ENCODE results near the gene KIF27.
A peak's percentile ranks its signal among the peaks of the same experiment; 100 is the strongest.
"Not testable (repeated sequence)": the region's sequence is repeated elsewhere in the genome, so short reads cannot be mapped to it uniquely, and the experiment has no call there.

KIF27 gene

DNA sequence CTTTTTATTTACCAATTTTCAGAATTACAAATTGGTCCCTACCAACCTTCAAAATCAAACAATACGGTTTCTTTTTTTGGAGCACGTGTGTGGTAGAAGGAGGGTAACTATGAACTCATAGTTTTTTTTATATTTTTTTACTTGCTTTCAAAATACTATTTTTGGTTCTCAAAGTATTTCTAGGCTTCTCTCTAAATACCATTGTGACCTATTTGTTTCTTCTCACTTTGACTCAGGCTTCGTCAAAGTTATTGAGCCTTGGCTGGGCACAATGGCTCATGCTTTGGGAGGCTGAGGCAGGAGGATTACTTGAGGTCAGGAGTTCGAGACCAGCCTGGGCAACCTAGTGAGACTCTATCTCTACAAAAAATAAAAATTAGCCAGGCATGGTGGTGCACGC, 11.6 kb upstream of the KIF27 start:
- no peak for DNase-seq

DNA sequence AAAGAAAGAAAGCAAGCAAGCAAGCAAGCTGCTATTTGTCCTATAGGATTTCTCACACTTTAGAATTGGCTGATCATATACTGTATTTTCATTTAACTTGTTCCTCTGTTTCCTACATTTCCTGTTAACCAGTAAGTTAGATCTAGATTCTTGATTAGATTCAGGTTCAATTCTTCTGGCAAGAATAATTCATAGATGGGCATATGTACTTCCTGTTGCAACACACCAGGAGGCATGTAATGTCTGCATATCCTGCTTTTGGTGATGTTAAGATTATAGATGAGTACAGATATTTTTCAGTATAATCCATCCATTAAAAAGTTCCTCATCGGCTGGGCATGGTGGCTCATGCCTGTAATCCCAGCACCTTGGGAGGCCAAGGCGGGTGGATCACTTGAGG, 10.8 kb upstream of the KIF27 start:
- DNase-seq, result no peak

DNA sequence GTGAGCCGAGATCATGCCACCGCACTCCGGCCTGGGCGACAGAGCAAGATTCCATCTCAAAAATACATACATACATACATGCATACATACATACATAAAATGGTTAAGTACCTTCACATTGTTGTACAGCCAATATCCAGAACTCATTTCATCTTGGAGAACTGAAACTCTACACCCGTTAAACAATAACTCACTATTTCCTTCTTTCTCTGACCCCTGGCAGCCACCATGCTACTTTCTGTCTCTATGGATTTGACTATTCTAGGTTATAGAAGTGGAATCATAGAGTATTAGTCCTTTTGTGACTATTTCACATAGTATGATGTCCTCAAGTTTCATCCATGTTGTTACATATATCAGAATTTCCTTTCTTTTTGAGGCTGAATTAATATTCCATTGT, 9.6 kb upstream of the KIF27 start:
- no peak for DNase-seq

DNA sequence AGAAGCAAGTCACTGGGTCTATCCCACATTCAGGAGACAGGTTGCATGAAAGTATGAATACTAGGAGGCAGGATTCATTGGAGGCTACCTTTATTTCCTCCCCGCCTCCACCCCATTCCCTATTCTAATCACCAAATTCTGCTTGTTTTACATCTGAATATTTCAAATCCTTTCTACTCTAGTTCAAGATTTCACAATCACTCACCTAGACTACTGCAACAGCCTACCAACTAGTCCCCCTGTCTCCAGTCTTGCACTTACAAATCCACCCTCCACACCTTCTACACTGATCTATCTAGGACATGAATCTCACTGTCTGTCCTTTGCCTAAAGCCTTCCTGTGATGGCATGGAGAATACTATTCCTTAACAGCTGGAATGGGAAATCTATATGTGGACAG, 6.4 kb upstream of the KIF27 start:
- no peak for DNase-seq

DNA sequence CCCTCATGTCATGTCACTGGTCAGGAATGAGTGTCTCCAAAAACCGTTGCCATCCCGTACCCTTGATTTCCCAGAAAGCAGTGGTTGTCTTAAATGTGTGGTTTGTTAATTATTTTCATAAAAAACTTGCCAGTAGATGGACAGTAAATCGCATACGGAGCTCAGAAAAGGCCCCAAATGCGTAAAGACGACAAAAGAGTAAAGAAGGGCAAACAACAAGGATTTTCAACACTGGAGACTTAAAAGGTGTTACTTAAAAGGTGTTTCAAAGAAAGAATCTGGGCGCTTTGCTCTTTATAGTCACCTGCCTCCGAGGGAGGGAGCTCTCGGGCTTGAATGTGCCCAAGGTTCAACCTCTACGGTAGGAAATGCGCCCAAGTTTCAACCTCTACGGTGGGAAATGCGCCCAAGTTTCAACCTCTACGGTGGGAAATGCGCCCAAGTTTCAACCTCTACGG, 734 bp downstream of the KIF27 start:
- DNase-seq, result peak; percentile 51

DNA sequence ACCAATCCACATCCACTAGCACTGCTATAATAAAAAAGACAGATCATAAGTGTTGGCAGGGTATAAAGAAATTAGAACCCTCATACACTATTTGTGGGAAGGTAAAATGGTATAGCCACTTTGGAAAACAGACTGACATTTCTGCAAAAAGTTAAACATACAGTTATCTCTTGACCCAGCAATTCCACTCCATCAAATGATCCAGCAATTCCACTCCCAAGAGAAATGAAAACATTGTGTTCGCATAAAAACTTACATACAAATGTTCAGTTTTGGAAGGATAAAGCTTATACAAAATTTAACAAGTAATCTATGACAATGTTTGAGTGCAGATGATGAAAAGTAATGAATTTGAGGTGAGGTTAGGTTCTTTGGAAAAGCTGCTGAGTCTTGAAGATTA, 2.1 kb downstream of the KIF27 start:
- DNase-seq, result no peak

DNA sequence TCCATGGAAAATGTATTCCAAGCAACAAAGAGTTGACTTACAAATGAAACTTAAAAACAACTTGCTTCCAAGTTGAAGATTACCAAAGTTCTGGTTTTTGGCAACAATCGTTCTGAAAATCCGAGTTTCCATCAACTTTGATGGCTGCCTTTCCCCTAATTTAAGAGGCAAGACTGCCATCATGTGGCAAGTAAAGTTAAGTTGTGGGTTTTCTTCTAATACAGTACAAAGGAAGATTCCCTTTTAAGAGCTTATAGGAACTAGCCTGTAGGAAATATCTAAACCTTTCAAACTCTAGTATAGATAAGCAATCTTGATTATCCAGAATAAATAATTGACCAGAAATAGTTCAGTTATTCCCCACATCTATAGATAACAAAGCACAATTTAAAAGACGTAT, 9.0 kb downstream of the KIF27 start:
- peak; percentile 30 for DNase-seq

DNA sequence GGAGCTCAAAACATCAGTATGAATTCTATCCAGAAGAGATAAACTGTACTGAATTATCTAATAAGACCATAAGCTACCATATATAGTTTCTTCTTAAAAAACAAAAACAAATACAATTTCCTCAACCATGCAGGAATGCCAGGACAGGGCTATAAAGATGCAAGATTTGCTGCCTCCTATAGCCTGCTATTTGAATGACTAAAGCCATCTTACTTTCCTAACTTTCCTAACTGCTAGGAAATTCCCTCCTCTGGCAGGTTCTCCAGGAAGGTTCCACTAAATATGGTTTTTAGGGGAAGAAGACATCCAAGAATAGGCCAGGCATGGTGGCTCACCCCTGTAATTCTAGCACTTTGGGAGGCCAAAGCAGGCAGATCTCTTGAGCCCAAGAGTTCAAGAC, 15.1 kb downstream of the KIF27 start:
- no peak for DNase-seq

DNA sequence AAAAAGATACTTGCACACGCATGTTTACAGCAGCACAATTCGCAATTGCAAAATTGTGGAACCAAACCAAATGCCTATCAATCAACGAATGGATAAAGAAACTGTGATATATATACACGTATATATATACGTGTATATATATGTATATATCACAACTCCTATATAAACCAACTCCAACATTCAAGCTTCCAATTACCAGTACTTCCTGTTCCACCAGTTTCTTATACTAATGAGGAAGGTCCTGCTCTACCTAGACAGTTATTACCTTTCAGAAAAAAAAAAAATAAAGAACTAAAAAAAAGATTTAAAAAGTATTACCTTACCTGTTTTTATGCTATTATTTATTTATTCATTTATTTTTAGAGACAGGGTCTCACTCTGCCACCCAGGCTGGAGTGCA, 20.6 kb downstream of the KIF27 start:
- DNase-seq, result not testable (repeated sequence)

DNA sequence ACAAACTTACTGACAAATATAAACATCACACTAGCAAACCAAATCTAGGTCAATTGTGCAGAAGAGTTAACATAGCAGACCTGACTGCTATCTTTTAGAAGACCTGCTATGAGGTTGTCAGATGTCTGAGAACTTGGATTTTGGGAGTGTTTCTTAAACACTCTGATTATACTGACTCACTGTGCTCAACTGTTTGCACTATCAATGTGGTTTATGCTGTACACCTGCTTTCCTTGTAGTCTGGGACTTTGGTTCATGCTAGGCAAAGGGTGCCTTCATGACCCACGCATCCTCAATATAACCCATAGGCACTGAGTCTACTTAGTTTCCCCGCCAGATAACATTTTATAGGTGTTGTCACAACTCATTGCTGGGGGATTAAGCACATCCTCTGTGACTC, 26.9 kb downstream of the KIF27 start:
- DNase-seq, result not testable (repeated sequence)

DNA sequence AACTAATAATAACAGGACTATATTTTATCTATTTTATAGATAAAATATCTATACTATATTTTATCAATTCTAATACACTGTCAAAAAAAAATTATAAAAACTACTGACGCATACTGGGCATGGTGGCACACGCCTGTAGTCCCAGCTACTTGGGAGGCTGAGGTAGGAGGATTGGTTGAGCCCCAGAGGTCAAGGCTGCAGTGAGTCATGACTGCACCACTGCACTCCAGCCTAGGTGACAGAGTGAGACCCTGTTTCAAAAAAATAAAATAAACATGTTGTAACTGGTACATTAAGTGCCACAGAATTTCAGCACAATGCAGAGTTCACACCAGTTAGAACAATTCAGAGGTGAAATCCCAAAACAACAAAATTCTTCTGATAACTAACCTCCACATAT, 34.7 kb downstream of the KIF27 start:
- not testable (repeated sequence) for DNase-seq

DNA sequence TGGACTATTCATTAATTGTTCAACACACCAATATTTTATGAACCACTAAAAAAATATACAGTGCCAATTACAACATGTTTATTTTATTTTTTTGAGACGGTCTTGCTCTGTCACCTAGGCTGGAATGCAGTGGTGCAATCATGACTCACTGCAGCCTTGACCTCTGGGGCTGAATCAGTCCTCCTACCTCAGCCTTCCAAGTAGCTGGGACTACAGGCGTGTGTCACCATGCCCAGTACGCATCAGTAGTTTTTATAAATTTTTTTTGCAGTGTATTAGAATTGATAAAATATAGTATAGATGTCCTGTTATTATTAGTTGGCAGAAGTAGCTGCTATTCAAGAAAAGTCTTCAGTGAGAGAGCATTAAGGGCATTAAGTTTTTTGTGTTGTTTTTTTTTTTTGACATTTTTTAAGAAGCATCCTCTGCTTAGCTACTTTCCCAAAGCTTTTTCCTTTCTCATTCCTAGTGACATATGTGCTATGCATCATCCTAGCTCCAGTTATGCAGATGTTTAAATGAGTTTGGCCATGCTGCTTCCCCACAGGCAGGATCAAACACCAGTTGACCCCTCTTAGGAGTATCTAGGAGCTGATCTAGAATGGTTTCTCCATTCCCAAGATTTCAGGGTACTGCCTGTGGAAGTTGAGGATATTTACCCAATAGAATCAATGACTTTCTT, 35.5 kb downstream of the KIF27 start:
- DNase-seq, result not testable (repeated sequence)

DNA sequence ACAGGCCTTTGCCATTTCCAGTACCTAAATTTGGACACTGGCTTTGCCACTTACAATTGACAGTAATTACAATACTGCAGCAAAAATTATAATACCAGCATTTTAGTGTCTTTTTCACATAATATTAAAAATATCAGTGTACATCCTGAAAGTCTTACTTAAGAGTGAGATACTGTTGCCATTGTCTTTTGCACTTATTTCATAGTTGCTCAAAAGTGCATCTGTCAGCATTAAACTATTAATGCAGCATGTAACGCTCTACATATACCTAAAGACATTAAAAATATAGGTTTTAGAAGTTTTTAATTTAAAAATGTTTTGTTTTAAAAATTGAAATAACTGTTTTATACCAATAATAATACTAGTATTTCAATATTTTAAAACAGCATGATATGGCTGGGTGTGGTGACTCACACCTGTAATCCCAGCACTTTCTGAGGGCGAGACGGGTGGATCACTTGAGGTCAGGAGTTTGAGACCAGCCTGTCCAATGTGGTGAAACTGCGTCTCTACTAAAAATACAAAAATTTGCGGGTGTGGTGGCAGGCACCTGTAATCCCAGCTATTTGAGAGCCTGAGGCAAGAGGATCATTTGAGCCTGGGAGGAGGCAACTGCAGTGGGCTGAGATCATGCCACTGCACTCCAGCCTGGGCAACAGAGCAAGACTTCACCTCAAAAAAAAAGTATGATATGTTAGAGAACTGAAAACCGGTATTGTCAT, 39.4 kb downstream of the KIF27 start:
- DNase-seq, result not testable (repeated sequence)

DNA sequence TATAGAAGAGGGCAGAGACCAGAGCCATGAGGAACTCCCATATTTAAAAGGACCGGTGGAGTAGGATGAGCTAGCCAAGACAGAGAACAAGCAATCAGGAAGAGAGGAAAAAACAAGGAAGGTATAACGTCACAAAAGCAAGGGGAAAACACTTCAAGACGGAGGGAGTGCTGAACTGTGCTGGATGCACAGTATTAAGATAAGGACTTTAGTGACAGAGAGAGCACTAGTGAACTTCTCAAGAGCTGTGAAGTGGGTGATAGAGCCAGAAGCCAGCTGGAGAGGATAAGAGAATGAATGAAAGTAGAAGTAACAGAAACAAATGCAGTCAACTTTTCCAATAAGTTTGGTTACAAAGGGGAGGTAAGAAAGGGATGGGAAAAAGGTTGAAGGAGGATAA, 45.7 kb downstream of the KIF27 start:
- DNase-seq, result not testable (repeated sequence)

DNA sequence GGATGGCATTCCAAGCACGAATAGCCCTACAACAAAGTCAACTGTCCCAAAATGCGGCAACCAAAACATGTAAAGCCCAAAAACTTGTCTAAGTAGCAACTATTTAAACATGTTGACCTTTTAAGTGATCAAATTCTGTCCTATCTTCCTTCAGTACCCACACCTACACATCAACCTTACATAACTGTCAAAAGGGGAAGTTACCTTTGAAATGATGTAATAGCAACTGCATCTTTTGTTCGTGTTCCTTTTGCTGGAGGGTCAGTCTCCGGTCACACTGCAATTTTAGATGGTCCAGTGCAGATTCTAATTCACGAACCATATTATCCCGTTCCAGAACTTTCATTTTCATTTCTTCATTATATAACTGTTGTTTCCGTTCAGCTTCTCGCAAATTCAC, 71.3 kb downstream of the KIF27 start:
- not testable (repeated sequence) for DNase-seq

DNA sequence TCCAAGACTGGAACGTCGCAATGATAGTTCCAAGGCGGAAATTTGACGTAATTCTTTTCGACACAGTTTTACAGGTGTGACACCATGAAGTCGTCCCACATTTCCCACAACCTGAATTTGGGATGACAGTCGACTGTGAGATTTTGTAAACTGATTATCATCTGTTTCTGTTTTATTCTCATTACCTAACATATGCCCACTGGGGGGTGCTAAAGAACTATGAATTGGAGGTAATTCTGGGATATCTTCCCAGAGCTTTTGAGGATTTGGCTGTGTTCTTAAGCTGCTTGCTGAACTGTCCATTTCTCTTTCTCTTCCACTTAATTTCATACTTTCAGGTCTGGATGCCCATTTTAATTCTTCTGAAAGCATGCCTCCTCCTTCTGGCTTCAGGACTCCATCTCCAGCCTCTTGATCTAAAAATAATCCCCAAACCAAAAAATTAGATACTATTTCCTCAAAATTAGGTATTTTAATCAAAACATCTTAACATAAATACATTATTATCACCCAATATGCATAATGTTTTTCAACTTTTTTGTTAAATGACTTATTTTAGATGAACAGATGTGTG, 84.1 kb downstream of the KIF27 start:
- DNase-seq, result not testable (repeated sequence)

DNA sequence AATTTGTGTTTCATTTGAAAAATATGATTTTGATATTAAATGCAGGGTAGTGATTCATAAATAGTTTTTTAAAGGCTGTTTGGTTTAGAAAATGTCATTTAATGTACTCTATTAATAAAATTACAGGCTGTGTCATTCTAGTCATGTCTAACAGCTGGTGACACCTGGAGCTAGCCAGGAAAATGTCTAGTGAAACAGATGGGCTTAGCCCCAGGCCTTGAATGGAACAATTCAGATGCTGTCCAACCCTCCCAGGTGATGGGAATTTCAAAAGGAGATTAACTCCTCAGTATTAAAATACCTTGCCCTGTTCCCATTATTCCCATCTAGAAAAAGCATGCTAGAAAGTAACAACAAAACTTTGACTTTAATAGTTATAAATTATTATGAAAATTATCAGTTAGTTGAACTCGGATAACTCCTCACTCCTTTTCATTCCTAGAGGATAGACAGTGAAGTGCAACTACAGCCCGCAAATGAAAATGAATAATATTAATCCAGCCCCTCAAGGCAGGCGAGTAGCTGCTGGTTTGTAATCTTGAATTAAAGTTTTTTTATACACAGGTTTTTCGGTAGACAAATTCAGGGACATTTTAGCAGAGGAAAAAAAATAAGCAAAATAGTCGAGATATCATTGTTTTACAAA, 90.7 kb downstream of the KIF27 start:
- not testable (repeated sequence) for DNase-seq

DNA sequence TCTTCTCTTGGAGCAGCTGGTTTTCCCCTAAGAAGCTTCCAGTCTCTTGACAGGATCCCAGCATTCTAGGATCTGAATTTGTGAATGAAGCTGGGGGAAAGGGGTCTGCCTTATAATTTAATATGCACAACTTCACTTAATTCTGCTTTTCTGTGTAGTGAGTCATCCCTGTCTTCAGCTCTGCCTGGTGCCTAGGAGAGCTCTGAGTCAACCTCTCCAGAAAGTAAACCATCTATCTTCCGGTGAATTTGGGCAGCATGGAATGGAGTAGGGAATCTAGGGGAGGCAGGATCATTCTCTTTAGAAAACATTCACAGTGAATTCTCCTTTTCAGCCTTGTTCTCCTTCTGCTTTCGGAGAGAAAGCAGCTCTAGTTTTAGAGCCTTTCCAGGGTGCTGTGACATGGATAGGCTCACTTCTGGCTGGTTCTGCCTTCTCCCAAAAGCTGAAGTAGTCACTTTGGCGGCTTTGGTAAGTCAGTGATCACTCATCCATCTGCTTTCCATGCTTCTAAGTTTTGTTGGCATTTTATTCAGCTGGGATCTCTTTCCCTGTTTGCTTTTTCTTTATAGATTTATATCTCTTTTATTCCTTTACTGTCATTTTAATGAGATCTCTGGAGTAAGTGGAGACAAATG, 96.1 kb downstream of the KIF27 start:
- DNase-seq, result not testable (repeated sequence)

DNA sequence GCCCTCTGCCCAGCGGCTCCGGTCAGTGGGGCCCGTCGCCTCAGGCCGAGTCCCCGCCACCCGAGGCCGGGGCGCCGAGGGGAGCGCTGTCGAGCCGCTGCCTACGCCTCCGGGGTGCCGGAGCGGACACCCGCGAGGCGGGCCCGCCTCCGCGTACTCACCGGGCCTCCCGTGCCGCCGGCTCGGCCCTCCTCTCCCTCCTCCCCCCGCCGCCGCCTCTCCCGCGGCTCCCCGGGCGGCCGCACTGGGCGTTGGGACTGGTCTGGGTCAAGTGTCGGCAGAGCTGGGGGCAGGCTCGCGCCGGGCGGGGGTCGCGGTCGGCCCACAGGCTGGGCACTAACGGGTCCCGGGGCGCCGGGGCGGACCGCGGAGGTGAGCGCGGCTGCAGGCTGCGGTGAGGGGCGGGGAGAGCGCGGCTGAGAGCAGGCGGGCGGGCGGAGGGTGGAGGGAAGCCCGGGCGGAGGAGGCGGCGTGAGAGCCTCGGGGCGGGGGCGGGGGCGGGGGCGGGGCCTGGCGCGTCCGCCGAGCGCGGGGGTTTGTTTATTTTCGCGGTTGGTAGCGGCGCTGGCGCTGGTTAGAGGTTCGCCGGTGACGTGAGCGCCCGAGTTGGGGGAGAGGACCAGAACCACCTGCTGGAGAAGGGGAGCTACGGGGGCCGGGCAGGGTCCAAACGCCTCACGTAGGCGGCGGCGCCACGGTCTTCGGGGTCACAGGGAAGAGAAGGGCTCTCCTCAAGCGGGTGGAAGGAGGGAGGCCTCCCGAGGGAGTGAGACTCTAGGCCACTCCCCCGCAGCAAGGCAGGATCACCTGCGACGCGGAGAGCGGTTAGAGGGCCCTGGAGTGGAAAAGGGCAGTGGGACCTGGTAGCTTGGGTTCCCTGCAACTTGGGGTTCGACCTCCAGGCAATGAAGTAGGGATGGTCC, 103.6 kb downstream of the KIF27 start, which contains the start of gene GKAP1:
Gene GKAP1 (minus strand): TSS at position 414 of the 923 bp plus-strand sequence. CDS start 11,252 bp downstream, outside the sequence.
- DNase-seq, result peak; percentile 74

DNA sequence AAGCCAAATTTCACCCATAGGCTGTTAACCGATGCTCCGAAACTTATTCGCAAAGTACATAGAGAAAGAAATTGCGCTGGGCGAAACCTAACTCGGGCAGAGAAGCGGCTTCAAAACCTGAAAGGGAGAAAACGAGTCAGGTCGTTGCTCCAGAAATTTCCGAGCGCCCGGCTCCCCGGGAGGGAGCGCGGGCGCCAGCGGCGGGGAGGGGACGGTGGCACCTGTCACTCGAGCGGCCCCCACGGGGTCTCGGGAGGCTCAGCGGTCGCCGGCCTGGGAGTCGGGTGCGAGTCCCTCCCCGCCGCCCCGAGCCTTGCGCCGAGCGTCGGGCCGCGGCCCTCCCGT, 104.2 kb downstream of the KIF27 start:
- peak; percentile 19 for DNase-seq

DNA sequence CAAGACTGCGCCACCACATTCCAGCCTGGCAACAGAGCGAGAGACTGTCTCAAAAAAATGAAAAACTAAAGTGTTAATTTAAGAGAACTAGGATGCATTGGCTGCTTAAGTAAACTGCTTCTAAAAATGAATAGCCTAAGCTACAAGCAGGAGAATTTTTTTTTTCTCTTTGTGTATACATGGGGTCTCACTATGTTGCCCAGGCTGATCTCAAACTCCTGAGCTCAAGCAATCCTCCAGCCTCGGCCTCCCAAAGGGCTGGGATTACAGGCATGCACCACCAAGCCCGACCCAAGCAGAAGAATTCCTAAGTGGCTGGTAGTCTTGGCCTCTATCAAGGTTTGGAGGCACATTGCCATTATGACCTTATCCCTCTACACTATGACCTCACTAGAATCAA, 106.1 kb downstream of the KIF27 start:
- not testable (repeated sequence) for DNase-seq

DNA sequence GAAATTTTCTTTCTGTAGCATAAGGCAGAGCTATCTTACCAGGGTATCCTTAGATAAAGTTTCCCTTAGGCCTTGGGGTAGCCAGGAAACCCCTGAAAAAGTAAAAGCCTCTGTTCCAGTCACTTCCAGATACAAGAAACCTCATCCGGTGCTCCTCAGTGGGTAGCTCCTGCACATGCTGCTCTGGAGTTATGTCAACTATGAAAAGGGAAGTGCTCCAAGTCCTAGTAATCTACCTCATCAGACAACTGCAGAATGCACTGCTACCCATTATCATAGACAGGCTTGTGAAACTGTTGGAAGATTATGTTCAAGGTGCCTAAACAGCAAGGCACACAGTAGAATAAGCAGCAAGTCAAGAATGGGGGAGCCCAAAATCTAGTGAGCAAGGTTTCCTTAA, 112.0 kb downstream of the KIF27 start:
- not testable (repeated sequence) for DNase-seq
